HEK293T (cell line): ENCODE data around the gene C19orf85.

Experiments used
- ARNT ChIP-seq: fragments of 450-650 bp; IDR thresholded peaks from 2 replicates; pipeline ENCODE4 v1.6.1; 2017; ENCODE audit warnings: mild to moderate bottlenecking
- BHLHE40 ChIP-seq: fragments of 450-650 bp; IDR thresholded peaks from 2 replicates; pipeline ENCODE4 v1.6.1; 2016; ENCODE audit warnings: mild to moderate bottlenecking, moderate library complexity, borderline replicate concordance
- FOXK2 ChIP-seq: fragments of 450-650 bp; IDR thresholded peaks from 2 replicates; pipeline ENCODE4 v1.6.1; 2016; ENCODE audit warnings: mild to moderate bottlenecking
- FOXM1 ChIP-seq: fragments of 450-650 bp; IDR thresholded peaks from 2 replicates; pipeline ENCODE4 v1.6.1; 2017; ENCODE audit warnings: mild to moderate bottlenecking, borderline replicate concordance
- L3MBTL2 ChIP-seq: fragments of 450-650 bp; conservative IDR thresholded peaks from 2 replicates; pipeline ENCODE4 v1.6.1; 2016; ENCODE audit warnings: mild to moderate bottlenecking
- PKNOX1 ChIP-seq: fragments of 450-650 bp; IDR thresholded peaks from 2 replicates; pipeline ENCODE4 v1.6.1; 2016
- SUZ12 ChIP-seq: fragments of 450-650 bp; IDR thresholded peaks from 2 replicates; pipeline ENCODE4 v1.6.1; 2016; ENCODE audit warnings: mild to moderate bottlenecking

GRCh38 chr19:55508120-55508519 is 43.6 kb upstream of the C19orf85 start:
- TF ChIP-seq FOXK2, result no peak
- no peak for TF ChIP-seq ARNT
- no peak for TF ChIP-seq L3MBTL2
- TF ChIP-seq SUZ12, result no peak
- no peak for TF ChIP-seq BHLHE40
- no peak for TF ChIP-seq PKNOX1
- no peak for TF ChIP-seq FOXM1
